NCI-H2227 (cell line): Measurements from ENCODE around the gene OLR1.

ENCODE experiments used
- DNase-seq: peaks from one replicate; lab custom pipeline; 2025; ENCODE audit not compliant: unreplicated experiment; lab: John Stamatoyannopoulos, UW

Gene OLR1

DNA sequence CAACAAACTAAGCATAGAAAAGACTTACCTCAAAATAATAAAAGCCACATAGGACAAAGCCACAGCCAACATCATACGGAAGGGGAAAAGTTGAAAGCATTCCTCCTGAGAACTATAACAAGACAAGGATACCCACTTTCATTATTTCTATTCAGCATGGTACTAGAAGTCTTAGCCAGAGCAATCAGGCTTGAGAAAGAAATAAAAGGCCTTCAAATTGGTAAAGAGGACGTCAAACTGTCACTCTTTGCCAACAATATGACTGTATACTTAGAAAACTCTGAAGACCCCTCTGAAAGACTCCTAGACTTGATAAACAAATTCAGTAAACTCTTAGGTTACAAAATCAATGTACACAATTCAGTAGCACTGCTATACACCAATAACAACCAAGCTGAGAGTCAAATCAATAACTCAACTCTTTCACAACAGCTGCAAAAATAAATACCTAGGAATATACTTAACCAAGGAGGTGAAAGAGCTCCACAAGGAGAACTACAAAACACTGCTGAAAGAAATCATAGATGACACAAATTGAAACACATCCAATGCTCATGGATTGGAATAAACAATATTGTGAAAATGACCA lies 61.6 kb downstream of the OLR1 start:
- no peak for DNase-seq
